NCI-H1105 (cell line): ENCODE data around the gene RASA3.
"Not testable (repeated sequence)": the region's sequence is repeated elsewhere in the genome, so short reads cannot be mapped to it uniquely, and the experiment has no call there.

ENCODE experiments used
- DNase-seq: peaks from one replicate; lab custom pipeline; 2025; lab: John Stamatoyannopoulos, UW

The RASA3 gene

DNA sequence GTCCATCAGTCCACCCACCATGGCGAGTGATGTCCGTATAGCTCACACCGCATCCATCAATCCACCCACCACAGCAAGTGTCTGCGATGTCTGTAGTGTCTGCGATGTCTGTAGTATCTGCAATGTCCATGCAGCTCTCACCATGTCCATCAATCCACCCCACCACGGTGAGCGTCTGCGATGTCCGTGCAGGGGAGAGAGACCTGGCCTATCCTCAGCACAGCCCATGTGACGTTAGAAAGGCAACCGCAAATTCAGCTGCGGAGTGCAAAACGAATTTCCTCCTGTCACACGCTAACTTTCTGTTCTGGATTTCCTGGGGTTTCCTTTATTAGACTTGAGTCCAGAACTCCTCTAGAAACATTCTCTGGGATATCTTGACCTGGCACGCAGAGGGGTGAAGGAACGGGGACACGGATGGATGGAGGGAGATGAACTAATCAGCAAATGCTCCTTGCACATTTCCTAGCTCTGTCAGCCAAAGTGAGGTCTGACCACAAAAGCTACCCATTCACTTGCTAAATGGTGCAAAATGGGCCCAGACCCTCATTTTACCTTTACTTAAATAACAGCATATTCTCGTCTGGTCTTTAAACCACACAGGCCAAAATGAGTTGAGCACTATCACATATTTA is 18.3 kb downstream of the RASA3 start:
- DNase-seq, result no peak

GRCh38 chr13:114113395-114113794 is 19.0 kb downstream of the RASA3 start:
- DNase-seq, result not testable (repeated sequence)

DNA sequence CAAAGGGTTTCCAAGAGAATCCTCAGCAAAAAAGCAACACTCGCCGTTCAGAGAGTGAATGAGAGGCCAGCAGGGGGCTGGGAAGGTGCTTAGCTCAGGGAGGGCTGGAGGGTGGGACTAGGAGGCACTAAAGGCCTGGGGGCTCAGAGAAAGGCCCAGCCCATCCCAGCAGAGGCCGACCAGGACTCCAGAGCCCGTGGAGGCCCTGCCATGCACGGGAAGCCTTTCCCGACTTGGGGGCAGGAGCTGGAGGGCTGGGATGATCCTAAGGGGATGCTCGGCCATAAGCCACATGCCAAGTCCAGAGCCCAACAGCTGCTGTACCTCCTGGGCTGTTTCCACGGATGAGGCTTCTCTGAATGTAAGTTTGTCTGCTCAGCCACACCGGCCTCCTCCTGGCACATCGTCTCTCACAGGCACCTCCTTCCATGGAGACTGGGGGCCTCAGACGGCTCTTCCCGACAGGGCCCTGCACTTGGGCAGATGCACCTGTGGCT is 19.5 kb downstream of the RASA3 start:
- no peak for DNase-seq

DNA sequence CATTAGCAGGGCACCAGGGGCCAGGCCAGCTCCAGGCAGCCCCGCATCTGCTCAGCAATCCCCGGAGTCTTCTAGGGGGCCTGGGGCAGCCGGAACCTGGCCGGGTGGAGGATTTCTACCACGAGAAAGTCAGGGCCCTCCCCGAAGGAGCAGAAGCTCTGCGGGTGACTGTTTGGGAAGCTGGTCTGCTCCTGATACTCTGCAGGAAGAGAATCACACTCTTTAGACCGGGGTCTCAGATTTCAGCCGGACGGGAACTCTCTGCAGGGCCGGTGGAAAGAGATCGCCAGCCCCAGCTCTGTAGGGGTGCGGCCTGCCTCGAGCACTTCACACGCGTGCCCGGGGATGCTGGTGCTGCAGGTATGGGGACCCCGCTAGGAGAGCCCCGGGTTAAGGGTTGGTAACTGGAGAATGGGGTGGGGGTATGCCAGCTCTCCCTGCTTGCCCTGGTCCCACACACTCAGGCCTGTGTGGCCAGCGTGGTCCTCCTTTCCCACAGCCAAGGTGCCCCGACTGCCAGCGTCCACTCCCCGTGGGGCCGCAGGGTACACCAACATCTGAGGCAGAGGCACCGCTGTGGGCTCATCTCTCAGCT is 20.1 kb downstream of the RASA3 start:
- no peak for DNase-seq

- no peak for DNase-seq
Observed at GRCh38 chr13:114111577-114111976, 20.8 kb downstream of the RASA3 start.

- DNase-seq, result not testable (repeated sequence)
Observed at GRCh38 chr13:114110830-114111189, 21.6 kb downstream of the RASA3 start.

GRCh38 chr13:114110091-114110829 is 22.2 kb downstream of the RASA3 start:
- no peak for DNase-seq

DNA sequence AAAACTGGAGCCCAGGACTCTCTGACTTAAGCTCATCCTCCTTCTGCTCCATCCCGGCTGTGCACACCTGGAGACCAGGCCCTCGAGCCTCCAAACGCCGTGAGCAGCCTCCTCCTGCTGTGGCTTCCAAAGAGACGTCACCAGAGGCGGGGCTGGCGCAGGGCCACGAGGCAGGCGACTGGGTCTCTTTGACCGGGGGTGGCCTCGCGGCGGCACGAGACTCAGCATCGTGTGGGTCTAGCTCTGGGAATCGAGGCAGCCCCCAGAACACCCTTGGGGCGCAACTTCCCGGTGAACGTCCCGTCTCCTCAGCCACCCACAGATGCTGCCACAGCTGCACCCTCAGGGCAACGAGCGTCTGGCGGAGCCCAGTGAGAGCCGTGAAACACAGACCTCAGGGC is 22.8 kb downstream of the RASA3 start:
- no peak for DNase-seq

GRCh38 chr13:114108894-114109293 is 23.5 kb downstream of the RASA3 start:
- no peak for DNase-seq

GRCh38 chr13:114108141-114108761 is 24.2 kb downstream of the RASA3 start:
- DNase-seq, result no peak

DNA sequence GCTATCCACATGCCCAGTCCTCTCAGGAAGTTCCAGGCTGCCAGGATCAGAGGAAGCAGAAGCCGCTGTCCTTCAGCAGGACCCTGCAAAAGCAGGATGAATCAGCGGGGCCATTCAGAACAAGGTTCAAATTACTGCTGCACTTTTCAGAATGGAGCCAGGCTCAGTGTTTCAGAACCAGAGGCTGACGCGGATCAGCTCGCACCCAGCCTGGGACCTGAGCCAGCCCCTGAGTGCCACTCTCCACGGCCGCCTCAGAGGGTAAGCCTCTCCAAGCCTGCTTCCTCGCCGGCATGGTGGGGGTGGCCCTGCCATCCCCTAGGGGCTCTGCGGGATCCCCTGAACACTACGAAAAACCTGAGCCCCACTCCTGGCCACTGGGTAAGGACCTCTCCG is 24.7 kb downstream of the RASA3 start:
- DNase-seq, result no peak

DNA sequence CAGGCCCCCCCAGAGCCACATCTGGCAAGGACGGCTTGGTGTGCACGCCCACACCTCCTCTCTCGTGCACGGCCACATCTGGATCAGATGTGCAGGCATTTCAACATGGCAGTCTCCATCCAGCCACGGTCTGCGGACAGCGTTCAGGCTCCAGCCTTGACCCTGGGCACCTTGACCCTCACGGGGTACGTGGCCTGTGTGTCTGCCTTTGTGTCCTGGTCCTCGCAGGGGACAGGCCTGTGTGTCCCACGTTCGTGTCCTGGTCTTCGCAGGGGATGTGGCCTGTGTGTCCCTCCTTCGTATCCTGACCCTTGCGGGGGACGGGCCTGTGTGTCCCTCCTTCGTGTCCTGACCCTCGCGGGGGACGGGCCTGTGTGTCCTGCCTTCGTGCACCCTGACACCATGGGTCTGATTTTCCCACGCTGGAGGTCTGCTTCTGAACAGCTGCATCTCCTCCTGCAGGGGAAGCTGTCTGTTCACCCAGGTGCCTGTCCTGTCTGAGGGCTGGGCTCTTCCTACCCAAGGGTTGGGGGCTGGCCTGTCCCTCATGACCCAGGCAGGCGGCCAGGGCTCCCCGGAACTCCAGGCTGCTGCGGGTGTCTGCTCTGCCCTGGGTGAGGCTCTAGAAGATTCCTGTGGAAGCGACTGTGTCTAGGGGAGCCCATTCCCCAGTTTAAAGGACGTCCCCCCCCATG is 25.3 kb downstream of the RASA3 start:
- DNase-seq, result no peak

DNA sequence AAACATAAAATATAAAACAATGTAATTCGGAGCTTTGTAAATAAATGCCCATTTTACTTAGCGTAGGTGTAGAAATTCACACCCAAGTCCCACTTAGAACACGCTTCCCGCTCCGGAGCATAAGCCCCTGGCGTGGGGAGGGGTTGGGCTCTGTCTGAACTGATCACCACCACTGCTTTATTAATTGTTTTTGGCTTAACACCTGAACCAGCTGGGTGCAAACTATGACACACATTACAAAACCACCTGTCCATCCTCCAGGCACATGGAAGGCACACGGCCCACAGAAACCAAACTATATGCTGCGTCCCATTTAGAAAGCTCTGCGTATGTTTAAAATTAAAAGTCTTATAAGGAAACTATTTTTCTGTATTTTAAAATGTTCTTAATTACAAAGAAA is 25.9 kb downstream of the RASA3 start:
- no peak for DNase-seq

DNA sequence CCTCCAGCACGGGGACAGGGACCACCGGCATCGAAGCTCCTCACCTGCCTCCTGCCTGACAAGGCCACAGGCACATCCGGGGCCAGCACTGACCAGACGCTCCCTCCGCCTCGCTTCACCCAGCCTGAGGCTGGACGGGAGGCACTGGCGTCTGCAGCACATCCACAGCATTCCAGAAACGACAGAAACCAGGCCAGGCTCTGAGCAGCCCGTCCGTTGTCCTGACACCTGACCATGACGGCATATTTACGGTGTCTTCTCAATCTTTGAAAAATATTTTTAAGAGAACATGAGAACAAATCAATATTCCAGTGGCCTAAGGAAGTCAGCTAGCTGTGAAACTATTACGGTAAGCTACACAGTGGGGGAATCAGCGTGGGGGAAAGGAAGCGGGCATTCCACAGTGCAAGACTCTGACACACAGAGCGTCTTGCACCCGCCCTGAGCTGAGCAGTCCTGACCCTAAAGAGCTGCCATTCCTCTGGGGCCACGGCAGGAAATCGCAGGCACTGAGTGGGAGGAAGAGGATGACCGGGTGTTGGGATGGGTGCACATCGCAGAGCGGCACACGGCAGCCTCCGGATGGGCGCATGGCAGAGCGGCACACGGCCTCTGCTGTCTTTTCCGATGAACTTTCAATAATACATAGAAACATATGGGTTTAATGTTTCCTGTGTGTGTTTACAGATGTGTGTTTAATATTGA is 26.8 kb downstream of the RASA3 start:
- DNase-seq, result no peak

DNA sequence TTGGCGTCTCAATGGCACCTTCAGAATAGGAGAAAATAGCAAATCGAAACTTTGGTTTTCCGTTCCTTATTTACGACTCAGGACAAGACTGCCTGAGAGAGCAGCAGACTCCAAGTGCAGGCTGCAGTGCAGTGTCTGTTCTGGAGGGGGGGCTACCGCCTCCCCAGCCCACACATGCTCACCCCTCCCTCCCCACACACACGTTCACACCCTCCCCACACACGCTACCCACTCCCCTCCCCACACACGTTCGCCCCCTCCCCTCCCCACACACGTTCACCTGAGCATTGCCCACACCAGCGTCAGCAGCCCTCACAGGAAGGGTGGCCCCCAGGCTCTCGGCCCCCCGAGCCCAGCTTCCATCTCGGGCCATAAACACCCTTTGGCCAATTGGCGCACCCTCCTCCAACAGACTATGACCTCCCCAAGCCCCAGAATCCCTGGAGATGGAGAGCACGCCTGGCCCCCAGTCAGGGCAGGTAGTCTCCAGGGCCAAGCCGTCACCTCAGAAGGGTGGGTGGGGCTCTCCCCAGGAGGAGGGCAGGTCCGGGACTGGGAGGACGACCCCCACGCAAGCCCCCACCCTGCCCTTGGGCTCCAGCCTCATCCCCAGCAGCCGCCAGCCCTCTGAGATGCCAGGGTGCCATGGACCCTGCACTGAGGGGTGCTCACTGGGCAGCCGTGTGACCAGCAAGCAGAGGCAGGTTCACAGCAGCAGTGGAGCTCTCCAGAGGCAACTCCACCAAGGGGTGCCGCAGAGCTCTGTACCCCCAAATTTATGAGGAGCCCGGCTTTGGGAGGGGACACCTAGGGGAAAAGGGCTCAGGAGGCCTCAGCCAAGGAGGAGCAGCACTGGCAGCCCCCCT is 27.5 kb downstream of the RASA3 start:
- DNase-seq, result no peak

DNA sequence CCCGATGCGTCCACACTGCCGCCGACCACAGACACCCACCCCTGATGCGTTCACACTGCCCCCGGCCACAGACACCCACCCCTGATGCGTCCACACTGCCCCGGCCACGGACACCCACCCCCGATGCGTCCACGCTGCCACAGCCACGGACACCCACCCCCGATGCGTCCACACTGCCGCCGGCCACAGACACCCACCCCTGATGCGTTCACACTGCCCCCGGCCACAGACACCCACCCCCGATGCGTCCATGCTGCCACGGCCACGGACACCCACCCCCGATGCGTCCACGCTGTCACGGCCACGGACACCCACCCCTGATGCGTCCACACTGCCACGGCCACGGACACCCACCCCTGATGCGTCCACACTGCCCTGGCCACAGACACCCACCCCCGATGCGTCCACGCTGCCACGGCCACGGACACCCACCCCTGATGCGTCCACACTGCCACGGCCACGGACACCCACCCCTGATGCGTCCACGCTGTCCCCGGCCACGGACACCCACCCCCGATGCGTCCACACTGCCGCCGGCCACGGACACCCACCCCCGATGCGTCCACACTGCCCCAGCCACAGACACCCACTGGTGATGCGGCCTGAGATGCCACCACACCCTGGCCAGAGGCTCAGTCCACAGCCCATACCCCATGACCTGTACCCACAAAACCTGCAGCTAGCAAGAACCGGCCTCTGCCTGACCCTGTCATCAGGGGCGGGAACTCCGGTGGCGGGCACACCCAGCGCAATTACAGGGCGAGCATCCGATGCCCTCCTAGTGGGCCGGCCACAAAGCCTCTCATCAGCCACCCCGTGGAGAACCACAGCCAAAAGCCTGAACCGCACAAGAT is 28.4 kb downstream of the RASA3 start:
- no peak for DNase-seq

DNA sequence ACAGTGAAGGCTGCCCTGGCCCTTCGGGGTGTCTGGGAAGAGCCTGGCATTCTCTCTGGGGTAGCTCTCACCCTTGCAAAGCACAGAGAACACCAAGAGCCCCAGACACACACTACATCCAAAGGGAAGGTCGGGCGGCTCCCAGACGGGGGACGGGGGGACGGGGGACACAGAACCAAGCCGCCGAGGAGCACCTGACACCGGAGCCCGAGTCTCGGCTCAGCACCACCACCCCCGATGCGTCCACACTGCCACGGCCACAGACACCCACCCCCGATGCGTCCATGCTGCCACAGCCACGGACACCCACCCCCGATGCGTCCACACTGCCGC is 29.2 kb downstream of the RASA3 start:
- not testable (repeated sequence) for DNase-seq

GRCh38 chr13:114102521-114103288 is 29.7 kb downstream of the RASA3 start:
- no peak for DNase-seq

GRCh38 chr13:114102131-114102520 is 30.3 kb downstream of the RASA3 start:
- no peak for DNase-seq
